ENCODE results near the gene ROBO1. TPM values are rescaled to one million over a fixed set of nuclear protein-coding genes. Genes with fewer than 3 reads are reported as not detected.

ROBO1 gene
- total and polyA plus RNA-seq, 2 donors from 2014 or later, result 2.1 to 22.1 TPM

DNA sequence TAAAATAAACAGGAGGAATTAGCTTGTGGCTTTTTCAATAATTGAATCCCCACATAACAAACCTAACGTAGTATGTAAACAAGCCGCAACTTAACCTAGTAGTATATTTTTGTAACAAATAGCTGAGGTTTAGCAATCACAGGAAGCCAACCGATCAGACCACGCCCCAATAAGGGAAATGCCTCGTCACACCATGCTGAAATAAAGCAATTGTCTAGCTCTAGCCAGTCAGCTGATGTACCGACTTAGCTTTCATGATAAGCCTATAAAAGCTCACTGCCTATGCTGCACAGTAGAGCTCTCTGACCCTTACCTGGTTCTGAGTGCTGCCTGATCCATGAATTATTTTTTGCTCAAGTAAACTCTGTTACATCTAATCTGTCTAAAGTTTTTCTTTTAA, 208.9 kb downstream of the ROBO1 start:
- H3K27ac ChIP-seq (ENCODE audit: low read depth in 2 of 2, low read length in 2 of 2), result no peak overlapping the region
- H3K4me1 ChIP-seq (ENCODE audit: control insufficient read depth in 2 of 3, insufficient read depth in 2 of 3, low read depth in 1 of 3, low read length in 3 of 3), result no peaks in the 10 kb centered on the region
- no peaks in the 10 kb centered on the region for H3K36me3 ChIP-seq (ENCODE audit: control insufficient read depth in 2 of 3, insufficient read depth in 3 of 3, low read length in 3 of 3)
- DNase-seq, result no peak
- intact Hi-C loops (cut with DNase I), result no loop called here
- H3K27me3 ChIP-seq (ENCODE audit: control insufficient read depth, insufficient read depth, low read length), result no peaks in the 10 kb centered on the region
- no peaks in the 10 kb centered on the region for H3K9me3 ChIP-seq (ENCODE audit: control insufficient read depth in 2 of 3, insufficient read depth in 1 of 3, low read length in 3 of 3)
- TF ChIP-seq, protein P1, sequence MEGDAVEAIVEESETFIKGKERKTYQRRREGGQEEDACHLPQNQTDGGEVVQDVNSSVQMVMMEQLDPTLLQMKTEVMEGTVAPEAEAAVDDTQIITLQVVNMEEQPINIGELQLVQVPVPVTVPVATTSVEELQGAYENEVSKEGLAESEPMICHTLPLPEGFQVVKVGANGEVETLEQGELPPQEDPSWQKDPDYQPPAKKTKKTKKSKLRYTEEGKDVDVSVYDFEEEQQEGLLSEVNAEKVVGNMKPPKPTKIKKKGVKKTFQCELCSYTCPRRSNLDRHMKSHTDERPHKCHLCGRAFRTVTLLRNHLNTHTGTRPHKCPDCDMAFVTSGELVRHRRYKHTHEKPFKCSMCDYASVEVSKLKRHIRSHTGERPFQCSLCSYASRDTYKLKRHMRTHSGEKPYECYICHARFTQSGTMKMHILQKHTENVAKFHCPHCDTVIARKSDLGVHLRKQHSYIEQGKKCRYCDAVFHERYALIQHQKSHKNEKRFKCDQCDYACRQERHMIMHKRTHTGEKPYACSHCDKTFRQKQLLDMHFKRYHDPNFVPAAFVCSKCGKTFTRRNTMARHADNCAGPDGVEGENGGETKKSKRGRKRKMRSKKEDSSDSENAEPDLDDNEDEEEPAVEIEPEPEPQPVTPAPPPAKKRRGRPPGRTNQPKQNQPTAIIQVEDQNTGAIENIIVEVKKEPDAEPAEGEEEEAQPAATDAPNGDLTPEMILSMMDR (IDR thresholded peaks at IDR 0.05; ENCODE audit: borderline replicate concordance, extremely low read depth, insufficient read depth), result no peak
- H3K9ac ChIP-seq (ENCODE audit: low read length in 3 of 3), result no peak overlapping the region
- FAIRE-seq, result no peak
- H3K4me3 ChIP-seq (ENCODE audit: low read length in 3 of 3), result no peak overlapping the region

DNA sequence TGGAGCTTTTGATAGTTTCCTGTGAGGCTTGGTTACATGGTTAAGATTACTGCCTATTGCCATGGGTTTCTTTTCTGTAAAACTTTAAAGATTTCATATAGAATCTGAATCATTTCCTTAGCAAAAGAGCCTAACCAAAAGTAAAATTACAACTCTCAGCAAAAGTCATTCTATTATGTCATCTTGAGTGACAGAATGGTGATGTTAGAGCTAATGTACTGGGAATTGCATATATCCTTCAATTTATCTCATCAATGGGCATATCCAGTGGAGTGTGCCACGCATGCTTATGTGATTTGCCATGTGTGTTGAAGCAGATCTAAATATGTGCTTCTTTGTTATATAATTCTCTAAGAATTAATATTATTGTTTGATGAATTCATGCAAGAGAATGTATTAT, 212.1 kb downstream of the ROBO1 start:
- TF ChIP-seq, protein P1 (IDR thresholded peaks at IDR 0.05; ENCODE audit: borderline replicate concordance, extremely low read depth, insufficient read depth), result no peak
- H3K27ac ChIP-seq (ENCODE audit: low read depth in 2 of 2, low read length in 2 of 2), result no peak overlapping the region

DNA sequence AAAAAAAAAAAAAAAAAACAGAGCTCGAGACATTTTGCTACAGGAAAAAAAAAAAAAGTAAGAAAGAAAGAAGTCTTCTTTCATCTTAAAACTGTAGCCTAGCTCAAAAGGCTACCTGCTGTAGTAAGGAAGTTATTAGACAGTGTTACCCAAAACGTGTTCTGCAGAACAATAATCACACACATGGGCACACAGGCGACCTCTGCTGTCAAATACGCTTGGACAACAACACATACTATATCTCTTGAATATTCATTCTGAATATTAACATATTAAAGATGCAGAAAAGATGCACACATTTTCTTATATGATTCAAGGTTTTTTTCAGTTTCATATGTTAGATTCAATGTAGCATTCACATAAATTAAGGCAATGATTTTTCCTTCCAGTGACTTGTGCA, 215.8 kb downstream of the ROBO1 start:
- Histone ChIP-seq H3K27me3 (ENCODE audit: control insufficient read depth, insufficient read depth, low read length) (no peaks in the 10 kb centered on the region), H3K4me1 (ENCODE audit: control insufficient read depth in 2 of 3, insufficient read depth in 2 of 3, low read depth in 1 of 3, low read length in 3 of 3) (no peaks in the 10 kb centered on the region), H3K4me3 (ENCODE audit: low read length in 3 of 3) (no peak overlapping the region), H3K27ac (ENCODE audit: low read depth in 2 of 2, low read length in 2 of 2) (no peak overlapping the region), H3K9ac (ENCODE audit: low read length in 3 of 3) (no peak overlapping the region), H3K36me3 (ENCODE audit: control insufficient read depth in 2 of 3, insufficient read depth in 3 of 3, low read length in 3 of 3) (no peaks in the 10 kb centered on the region), H3K9me3 (ENCODE audit: control insufficient read depth in 2 of 3, insufficient read depth in 1 of 3, low read length in 3 of 3) (no peaks in the 10 kb centered on the region)
- FAIRE-seq (no peak), DNase-seq (no peak)
- intact Hi-C loops (cut with DNase I), result no loop called here
- TF ChIP-seq, protein P1 (IDR thresholded peaks at IDR 0.05; ENCODE audit: borderline replicate concordance, extremely low read depth, insufficient read depth), result no peak

More for the DNA sequence above, 212.1 kb downstream of the ROBO1 start:
- Histone ChIP-seq H3K36me3 (ENCODE audit: control insufficient read depth in 2 of 3, insufficient read depth in 3 of 3, low read length in 3 of 3) (no peaks in the 10 kb centered on the region), H3K4me1 (ENCODE audit: control insufficient read depth in 2 of 3, insufficient read depth in 2 of 3, low read depth in 1 of 3, low read length in 3 of 3) (no peaks in the 10 kb centered on the region), H3K9ac (ENCODE audit: low read length in 3 of 3) (no peak overlapping the region), H3K4me3 (ENCODE audit: low read length in 3 of 3) (no peak overlapping the region), H3K9me3 (ENCODE audit: control insufficient read depth in 2 of 3, insufficient read depth in 1 of 3, low read length in 3 of 3) (no peaks in the 10 kb centered on the region), H3K27me3 (ENCODE audit: control insufficient read depth, insufficient read depth, low read length) (no peaks in the 10 kb centered on the region)
- DNase-seq, result no peak
- no peak for FAIRE-seq
- intact Hi-C loops (cut with DNase I), result no loop called here

DNA sequence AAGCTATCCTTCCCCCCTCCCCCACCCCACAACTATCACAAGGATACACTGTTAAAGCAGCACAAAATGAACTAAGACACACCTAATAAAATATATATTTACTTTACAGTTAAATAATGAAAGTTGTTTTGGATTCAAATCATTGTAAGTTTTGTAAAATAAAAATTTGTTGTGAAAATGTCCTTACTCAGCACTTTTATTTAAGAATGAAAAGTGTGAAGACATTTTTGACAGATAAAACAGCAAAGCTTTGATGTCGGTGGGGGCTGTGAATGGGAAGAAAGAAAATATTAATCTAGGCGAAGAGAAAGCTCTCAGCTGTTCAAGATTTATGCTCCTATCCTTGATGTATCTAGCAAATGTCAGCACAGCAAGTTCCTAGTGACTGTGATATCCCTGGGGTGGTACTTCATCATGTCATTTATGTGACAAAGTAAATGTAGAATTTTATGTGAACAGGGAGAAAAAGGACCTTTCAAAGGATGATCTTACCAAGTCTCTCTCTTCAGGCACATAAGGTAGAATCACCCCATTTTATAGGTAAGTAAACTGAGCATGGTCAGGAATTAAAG, 216.4 kb downstream of the ROBO1 start:
- no peak overlapping the region for H3K9ac ChIP-seq (ENCODE audit: low read length in 3 of 3)
- DNase-seq, result no peak
- H3K27me3 ChIP-seq (ENCODE audit: control insufficient read depth, insufficient read depth, low read length), result no peaks in the 10 kb centered on the region
- H3K4me1 ChIP-seq (ENCODE audit: control insufficient read depth in 2 of 3, insufficient read depth in 2 of 3, low read depth in 1 of 3, low read length in 3 of 3), result no peaks in the 10 kb centered on the region
- H3K9me3 ChIP-seq (ENCODE audit: control insufficient read depth in 2 of 3, insufficient read depth in 1 of 3, low read length in 3 of 3), result no peaks in the 10 kb centered on the region
- H3K36me3 ChIP-seq (ENCODE audit: control insufficient read depth in 2 of 3, insufficient read depth in 3 of 3, low read length in 3 of 3), result no peaks in the 10 kb centered on the region
- no peak overlapping the region for H3K4me3 ChIP-seq (ENCODE audit: low read length in 3 of 3)
- intact Hi-C loops (cut with DNase I), result no loop called here
- H3K27ac ChIP-seq (ENCODE audit: low read depth in 2 of 2, low read length in 2 of 2), result no peak overlapping the region
- TF ChIP-seq, protein P1 (IDR thresholded peaks at IDR 0.05; ENCODE audit: borderline replicate concordance, extremely low read depth, insufficient read depth), result no peak
- no peak for FAIRE-seq

Data from kidney (tissue), 14 donors.